ENCODE measurements around the gene MYBBP1A.

Gene MYBBP1A

DNA sequence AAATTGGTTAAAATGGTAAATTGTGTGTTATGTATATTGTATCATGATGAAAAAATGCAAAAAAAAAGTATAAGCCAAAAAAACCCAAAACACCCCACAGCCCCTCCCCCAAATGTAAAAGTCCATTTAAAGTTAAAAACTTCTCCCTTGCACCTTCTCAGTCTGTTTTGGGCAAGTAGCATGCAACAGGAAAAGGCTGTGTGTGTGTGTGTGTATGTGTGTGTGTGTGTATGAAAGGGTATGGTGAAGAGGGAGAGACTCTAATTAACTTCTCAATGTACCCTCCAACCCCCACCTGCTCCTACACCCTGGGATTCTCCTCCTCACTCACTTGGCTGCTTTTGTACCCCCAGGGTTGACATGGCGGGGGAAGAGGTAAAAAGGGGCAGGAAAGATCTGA, 14.4 kb upstream of the MYBBP1A start:
- no peak for FAIRE-seq

DNA sequence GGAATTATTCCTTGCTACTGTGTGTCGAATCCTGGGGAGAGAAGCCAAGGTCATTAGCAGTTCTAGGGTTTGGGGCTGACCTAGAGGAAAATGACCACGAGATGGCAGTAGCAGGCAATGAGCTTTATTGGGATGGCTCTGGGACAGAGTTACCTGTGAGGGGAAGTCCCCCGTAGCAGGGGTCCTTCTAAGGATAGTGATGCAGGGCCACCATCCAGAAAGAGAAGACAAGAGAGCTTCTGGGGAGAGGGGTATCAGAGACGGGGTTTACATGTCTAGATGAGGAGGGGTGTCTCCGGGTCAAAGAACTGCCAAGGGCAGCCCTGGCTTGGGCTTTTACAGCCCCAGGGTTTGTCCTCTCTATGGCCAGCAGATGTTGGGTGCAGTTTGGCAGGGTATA, 11.6 kb upstream of the MYBBP1A start:
- peak; percentile 24 for FAIRE-seq

DNA sequence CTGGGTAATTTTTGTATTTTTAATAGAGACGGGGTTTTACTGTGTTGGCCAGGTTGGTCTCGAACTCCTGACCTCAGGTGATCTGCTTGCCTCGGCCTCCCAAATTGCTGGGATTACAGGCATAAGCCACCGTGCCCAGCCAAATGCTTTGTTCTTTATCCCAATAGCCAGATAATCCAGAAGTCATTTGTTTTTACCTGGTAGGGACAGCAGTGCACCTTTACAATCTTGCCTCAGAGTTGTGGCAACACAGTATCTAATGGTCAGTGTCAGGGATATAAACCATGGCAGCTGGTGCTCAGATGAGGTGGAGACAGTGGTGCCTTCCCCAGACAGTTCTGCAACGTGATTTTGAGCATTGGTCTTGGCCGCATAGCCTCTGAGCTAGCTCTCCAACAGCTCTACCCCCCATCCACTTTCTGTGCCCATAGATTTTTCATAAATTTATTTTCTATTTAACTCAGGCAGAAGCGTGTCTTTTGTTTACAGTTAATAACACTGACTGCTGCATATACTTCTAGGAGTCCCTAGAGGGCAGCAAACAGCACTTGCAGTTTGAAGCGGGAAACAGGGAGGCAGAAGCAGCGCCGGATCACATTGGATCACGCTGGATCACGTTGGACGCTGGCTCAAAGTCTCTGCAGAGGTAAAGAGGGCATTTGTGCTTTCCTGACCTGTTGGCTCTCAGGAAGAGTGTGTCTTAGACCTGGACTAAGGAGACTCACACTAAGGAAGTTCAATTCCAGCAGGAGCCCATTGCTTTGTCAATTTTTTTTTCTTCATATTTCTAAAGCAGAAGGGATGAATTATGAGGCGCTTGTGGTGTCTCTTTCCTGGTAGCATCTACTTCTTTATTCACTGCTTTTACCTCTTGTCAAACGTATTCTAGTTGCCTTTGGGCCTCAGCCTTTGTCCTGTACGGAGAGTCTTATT, 10.3 kb upstream of the MYBBP1A start:
- FAIRE-seq, result peak; percentile 65

DNA sequence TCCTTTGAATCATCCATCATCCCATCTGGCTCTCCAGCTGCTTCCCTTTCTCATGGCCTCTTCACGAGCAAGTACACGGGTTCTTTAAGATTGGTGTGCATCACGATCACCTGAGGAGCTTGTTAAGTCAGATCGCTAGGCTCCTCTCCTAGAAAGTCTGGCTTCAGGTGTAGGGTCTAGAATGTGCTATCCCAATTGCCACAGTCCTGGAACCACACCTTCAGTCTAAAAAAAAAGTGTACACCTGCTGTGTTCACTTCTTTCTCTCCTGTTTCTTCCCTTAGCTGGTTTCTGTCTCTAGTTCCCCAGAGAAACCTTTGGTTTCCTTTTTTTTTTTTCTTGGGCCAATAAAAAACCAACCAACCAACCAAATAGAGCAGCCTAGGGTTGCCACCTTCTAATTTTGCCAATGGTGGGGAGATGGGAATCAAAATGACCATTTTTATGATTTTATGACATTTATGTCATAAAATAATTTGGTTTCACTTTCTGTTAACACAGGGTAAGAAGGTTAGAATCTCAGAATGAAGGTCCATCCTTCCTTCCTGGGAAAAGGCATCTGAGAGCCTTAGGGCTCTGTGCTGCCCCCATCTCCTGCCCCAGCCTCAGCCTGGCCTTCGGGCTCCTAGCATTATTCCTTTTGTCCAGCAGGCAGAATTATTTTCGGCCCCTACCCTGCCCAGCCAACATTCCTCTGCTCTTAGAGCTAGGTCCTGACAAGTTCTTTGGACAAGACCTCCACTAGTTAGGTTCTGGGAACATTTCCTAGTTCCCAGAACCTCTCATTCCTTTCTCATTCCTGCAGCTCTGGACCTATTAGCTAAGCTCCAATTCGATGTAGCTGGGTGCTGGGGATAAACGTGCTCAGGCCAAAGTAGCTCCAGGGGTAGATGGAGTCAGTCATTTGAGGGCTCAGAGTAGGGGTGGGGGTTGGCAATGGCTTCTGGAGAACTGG, 7.1 kb upstream of the MYBBP1A start:
- FAIRE-seq, result no peak

DNA sequence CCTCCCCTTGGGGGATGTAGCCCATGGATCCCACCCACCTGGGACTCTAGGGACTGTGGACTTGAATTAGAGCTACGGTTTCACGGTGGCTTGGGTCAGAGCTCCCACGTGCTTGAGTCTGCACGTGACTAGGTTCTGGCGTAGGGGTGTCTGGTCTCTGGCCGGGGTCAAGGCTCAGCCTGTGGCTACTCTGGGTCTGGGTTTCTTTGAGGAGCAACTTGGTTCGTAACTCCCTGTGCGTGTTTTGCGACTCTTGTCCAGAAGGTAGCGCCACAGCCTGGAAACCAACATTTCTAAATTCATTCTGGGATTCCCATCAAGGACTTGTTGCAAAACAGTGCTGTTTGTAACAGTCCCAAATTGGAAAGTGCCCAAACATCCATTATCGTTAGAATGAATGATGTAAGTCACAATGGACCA, 5.7 kb upstream of the MYBBP1A start:
- FAIRE-seq, result no peak

DNA sequence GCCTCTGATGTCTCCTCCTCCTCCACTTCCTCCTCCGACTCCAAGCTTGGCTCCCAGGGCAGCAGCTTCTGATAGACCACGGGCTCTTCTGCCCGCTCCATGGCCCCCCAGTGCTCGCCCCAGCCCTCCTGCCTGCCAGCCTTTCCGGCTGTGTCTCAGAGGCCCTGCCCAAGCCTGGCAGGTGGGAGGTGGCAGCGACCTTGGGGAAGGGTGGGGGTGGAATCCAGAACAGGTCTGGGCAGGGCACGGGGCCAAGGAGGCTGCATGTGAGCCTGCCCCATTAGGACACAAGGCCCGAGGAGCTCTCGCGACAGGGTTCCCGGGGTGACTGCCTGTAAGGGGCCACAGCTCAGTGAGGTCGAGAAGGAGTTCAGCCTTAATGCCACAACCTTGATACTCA, 5.2 kb upstream of the MYBBP1A start, which contains the start of gene GGT6:
TSS of gene GGT6 (minus strand) at position 157 of the 400 bp plus-strand sequence. CDS start at position 101, 56 bp downstream.
- no peak for FAIRE-seq

DNA sequence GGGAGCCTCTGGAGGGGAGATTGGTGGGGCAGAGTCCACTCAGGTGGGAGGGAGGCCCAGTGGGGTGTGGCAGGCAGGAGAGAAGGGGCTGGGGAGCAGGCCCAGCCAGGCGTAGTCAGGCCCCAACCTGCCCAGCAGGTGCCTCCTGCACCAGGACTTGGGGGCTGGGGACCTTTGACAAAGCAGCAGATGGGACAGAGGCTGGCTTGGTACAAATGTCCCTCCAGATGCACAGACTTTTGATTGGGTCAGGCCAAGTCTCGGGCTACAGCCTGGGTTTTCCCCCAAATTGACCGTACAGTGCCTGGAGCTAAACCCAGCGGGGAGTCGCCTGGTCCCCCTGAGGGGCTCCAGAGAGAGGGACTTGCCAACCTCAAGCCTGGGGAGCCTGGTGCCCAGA, 4.8 kb upstream of the MYBBP1A start:
- no peak for FAIRE-seq

DNA sequence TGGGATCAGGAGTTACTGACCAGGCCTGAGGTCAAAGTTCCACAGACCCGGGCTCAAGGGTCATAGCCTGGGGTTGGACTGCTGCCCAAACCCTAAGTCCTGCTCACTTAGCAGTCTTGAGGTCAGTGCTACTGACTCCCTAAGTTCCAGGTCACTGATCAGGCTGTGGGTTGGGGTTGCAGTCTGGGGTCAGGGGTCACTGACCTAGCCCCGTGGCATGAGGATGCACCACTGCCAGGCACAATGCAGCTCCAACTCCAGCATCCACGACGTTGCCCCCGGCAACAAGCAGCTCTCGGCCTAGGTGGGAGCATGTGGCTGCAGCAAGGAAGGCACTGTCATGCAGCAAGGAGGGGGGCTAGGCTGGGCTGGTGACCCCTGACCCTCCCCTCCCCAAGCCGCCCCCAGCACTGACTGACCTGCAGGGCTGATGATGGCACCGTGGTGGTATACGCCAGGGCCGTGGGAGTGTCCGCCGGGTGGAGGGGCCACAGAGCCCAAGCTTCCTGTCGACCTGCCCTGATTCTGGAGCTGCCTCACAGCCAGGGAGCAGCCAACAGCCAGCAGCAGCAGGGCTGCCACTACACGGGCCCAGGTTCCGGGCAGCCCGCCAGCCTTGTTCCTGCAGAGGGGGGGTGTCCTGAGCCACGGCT, 4.1 kb upstream of the MYBBP1A start:
- FAIRE-seq, result no peak

DNA sequence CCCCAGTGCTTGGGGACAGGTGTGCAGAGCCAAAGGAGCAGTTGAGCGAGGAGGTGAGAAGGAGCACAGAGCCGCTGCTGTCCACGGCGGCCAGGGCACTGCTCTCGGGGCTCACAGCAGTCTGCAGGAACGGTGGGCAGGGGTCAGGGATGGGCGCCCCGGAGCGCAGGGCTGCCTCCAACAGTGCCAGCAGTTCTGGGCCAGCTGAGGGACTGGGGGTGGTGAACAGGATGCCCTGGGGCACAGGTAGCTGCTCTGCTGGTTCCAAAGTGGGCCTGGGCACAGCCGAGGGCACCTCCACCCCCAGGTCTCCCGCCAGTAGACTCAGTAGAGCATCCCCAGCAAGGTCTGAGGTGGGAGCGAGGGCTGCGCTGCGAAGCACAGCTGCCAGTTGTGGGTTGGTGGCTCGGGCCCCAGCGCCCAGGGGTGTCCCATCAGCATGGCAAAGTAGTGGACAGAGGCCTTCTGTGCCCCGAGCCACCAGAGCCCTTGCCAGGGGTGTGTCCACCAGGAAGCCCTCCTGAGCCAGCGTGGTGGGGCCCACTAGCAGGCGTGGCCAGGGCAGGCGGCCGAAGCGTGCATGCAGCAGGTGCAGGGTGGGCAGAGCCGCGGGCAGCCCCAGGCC, 3.3 kb upstream of the MYBBP1A start:
- FAIRE-seq, result no peak

DNA sequence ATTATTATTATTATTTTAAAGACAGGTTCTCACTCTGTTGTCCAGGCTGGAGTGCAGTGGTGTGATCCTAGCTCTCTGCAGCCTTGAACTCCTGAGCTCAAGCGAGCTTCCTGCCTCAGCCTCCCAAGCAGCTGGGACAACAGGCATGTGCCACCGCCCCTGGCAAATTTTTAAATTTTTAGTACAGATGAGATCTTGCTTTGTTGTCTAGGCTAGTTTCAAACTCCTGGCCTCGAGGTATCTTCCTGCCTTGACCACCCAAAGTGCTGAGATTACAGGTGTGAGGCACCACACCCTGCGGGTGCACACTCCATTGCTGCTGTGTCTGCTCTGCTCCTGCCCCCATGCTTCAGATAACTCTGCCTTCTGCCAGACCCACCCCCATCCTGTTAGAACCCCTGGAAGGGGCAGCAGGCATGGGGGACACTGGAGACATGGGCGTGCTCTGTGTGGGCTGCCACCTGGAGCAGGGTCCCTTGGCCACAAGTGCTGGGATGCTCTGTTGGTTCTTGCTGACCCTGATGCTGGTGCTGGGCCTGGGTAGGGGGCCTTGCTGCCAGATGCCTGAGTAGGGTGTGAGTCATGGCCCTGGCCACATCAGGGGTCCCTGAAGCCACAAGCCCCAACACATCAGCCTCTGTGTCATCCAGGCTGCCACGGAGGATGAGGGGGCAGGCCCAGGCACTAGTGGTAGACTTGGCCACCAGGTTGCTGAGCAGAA, 2.6 kb upstream of the MYBBP1A start:
- FAIRE-seq, result no peak

DNA sequence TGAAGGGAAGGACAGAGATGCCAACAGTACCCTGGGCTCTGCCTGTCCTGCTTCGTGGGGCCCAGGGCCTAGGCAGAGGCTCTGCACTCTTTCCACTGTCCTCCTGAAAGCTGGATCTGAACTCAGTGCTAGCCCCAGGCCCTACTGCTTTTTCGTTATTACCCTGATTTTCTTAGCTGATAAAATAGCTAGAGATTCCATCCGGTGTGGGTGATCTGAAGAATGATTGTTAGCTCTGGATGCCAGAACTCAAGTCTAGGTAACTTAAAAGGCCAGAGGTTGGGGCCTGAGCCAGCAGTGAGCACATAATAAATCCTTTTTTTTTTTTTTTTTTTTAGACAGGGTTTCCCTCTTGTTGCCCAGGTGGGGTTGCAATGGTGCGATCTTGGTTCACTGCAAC, 1.8 kb upstream of the MYBBP1A start:
- no peak for FAIRE-seq

DNA sequence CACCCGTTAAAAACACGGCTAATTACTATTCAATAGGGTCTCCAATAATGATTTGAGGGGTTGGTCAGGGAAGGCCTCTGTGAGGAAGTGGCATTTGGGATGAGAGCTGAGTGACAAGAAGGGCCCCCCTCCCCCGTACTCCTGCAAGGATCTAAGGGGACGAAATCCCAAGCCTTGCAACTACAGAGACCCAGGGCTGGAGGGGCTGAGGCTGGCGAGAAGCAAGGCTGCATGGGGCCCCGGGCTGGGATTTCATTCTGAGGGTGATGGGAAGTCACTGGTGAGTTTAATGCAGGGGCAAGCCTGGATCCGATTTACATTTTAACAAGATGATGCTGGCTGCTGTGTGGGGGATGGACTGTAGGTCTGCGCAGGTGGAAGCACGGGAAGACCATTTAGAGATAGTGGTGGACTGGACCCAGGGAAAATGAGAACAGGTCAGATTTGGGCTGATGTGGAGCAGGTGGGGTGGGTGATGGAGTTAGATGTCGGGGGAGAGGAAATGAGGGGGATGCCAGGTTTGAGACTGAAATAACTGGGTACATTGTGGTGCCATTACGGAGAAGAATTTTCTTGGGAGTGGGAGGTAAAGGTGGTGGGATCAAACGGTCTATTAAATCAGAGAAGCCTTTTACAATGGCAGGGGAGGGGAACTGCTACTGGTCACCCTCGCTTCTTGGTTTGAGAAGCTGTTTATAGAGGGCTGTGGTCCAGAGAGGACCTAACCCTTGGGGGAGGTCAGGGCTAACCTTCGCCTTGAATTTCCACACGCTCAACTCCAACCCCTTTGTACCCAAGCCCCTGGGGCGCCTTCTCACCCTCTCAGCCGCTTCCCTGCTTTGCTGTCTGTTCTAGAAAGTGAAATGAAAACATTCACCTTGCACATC, 932 bp upstream of the MYBBP1A start:
- no peak for FAIRE-seq

DNA sequence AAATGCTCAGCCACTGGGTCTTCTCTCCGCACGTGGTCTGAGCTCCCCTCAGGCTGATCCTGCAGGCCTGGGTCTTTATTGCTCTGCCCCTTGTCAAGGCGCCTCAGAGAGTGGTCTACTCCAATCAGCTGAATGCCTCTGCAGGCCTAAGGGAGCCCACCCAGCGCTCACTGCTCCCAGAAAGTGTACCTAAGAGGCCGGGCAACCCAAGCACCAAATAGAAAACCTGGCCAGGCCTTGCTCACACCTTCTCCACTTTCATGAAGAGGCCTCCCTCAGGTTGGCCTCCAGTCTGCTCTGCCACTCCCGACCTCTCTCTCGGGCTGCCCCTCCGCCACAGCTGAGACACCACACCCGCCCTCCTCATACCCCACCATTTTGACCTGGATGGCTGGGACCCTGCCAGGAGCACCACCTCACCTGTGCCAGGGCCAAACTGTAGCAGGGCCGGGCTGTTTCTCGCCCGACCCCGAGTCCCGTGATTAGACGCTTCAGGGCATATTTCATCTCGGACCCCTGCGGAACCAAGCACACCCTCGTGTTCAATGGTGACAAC, 665 bp downstream of the MYBBP1A start:
- no peak for FAIRE-seq

DNA sequence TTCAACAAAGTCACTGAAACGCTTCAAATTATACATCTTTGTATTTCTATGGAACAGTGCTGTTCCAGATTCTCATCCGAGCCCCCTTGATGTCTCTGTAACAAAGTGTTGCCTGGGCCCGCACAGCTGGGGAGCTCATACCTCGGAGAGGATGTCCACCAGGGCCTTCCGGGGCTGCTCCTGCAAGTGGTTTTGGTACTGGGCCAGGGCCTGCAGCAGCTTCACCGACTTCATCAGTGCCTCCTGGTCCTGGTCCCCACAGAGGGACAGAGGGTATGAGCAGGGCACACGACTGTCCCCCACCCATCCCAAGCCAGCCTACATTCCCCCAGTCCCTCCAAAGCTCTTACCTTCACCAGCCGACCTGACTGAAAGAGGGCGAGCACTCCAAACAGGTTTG, 1.5 kb downstream of the MYBBP1A start:
- no peak for FAIRE-seq

DNA sequence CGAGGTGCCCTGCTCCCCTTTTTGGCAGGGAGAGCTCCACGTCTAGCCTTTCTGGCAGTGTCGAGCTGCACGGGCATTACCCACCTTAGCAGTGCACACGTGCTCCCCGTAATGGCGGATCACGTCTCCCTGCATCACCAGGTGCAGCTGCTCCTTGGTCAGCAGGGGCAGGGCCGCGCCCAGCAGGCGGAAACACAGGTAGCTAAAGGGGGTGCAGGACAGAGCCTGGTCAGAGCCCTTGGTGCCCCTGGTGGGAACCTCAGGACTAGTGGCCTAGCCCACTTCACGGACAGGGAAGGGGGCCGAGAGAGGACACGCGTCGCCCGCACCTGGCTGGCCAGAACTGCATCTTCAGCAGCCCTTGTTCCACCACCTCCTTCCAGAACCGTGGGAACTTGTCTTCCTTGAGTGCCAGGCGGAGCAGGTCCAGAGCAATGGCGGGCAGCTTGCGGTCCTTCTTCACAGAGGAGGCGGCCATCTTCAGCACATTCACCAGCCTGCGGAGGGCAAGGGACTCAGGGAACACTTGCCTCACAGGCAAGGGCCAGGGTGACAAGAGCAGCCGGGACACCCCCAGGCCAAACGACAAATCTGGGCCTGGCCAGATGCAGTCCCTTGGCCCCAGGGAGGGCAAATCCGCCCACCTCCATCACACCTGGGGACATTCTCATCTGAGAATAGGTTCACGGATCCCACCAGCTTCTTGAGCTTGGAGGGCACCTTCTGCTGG, 3.2 kb downstream of the MYBBP1A start:
- no peak for FAIRE-seq

DNA sequence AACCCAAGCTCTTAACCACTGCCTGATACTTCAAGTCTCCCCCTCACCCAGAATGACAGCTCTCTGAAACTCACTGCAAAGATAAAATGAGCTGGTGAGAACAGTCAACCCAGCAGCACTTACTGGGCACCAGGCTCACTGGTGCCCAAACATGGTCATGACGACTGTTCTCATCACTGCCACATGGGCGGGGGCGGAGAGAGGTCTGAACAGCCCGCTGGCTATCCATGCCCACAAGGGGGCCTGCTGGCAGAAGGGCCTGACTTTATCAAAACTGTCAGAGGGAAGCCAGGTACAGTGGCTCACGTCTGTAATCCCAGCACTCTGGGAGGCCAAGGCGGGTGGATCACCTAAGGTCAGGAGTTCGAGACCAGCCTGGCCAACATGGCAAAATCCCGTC, 4.0 kb downstream of the MYBBP1A start:
- FAIRE-seq, result no peak

DNA sequence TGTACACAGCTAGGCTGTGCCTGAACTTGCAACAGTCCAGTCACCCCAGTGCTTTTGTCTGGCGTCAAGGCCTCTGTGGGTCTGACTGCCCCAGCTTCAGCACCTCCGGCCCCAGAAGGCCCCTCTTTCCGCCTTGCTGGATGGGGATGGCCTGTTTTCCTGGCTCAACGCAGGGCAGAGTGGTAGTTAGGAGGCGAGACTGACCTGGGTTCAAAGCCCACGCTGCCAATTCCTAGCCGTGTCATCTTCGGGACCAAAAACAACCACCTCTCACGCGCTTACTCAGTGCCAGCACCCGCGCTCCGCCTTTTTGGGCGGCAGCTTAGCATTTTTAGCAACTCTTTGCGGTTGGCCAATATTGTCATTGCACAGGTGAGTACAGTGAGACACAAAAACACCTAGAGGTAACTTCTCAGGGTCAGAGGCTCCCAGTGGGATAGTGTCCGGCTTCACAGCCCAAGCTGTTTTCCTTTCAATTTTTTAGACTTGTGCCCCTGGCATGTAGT, 4.6 kb downstream of the MYBBP1A start:
- no peak for FAIRE-seq

DNA sequence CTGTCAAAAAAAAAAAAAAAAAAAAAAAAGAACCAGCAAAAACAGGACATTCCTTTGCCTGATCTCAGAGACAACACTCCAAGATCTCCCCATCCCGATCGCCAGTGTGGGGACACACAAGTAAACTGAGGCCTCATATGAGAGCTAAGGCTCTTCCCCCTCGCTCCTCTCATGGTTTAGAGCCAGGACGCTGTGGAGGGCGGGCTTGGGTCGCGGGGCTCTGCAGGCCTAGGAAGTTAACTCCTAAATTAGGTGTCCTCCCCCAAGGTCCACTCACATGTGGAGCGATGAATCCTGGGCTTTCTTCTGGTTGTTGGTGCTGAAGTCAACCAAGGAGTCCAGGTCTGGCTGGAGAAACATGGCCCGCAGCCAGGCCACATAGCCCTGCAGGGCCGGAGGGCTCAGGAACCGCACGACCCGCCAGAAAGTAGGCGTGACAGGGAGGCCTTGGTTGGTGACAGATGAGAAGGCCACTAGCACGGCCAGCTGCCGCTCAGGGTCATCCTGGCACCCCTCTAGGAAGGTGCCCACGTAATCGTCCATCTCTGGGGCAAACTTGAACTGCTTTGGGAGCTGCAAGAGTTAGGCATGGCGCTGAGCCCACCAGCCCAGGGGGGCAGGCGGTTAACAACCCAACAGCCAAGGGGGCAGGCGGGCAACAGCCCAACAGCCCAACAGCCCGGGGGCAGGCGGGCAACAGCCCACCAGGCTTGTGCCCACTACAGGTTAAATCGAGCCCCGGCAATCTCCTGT, 5.2 kb downstream of the MYBBP1A start:
- no peak for FAIRE-seq

Data from islet of Langerhans (tissue), 1 donor.